Left colon (tissue), 2 donors: ENCODE data around the gene UACA. TPM values are rescaled to one million over a fixed set of nuclear protein-coding genes. Genes with fewer than 3 reads are reported as not detected.
A peak's percentile ranks its signal among the peaks of the same experiment; 100 is the strongest.

Source experiments
- ATAC-seq: fragments of 200-7000 bp; cut with Tn5 transposase; one replicate; pipeline ENCODE4 v1.9.1; 2020; ENCODE audit warnings: mild to moderate bottlenecking, moderate library complexity
- DNase-seq, 2 donors: peaks; one replicate each; pipeline ENCODE4 v3.0.0-alpha.2; 2020
- intact Hi-C, 2 donors: fragments of 100-400 bp; cut with DNase I in 1 of 2; cut with micrococcal nuclease in 1 of 2; formaldehyde crosslinking; loops; one replicate each; pipeline versions ENCODE4 v1.11.2 to v1.14.0; 2022; cut with DNase I, micrococcal nuclease
- total RNA-seq, 2 donors: library from RNA; stranded (reverse); fragmentation: NEBNext Ultra II Directional; extraction: Animal tissue kit (Norgen Biotek cat#: 25700); gene quantifications; one replicate each; pipeline ENCODE4 v1.2.1, GENCODE V29; 2021
- donor health status: DM: no; HTN: no; CAD: no.
- donor health status: DM: yes; HTN: yes; CAD: no.

UACA gene
- total RNA-seq, 2 donors from 2014 or later: 61.1 to 77.1 TPM

DNA sequence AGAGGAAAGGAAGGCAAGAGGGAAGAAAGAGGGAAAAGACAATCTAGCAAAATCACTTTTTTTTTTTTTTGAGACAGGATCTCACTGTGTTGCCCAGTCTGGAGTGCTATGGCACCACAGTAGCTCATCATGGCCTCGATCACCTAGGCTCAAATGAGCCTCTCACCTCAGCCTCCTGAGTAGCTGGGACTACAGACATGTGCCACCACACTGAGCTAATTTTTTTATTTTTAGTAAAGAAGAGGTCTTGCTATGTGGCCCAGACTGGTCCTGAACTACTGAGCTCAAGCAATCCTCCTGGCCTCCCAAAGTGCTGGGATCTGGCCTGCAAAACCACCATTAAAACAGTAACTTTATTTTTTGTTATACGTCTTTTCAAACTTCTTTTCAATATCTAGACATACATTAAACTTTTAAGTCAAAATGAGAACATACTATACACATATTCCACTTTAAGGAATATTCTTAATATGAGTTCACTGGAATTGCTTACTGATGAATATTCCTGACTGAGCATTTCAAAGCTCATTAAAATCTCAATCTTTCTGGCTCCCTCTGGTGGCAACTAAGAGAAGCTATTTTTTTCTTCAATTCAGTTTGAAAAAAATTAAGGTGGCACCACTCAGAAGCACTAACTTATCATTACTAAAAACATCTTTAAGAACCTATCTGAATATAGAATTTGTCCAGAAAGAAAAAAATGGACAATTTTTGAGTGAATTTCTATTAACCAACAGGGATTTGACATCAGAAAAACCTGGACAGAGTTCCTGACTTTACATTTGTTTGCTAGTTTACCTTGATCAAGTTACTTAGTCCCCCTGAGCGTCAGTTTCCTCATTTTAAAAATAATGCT is 40.9 kb downstream of the UACA start:
- intact Hi-C loops: loop anchor here in 1 of 2 donors (10.0 kb wide), 1 partner anchor 48 kb away; no protein-coding TSS in a partner anchor
- ATAC-seq: peak; percentile 44
- DNase-seq: no peak

DNA sequence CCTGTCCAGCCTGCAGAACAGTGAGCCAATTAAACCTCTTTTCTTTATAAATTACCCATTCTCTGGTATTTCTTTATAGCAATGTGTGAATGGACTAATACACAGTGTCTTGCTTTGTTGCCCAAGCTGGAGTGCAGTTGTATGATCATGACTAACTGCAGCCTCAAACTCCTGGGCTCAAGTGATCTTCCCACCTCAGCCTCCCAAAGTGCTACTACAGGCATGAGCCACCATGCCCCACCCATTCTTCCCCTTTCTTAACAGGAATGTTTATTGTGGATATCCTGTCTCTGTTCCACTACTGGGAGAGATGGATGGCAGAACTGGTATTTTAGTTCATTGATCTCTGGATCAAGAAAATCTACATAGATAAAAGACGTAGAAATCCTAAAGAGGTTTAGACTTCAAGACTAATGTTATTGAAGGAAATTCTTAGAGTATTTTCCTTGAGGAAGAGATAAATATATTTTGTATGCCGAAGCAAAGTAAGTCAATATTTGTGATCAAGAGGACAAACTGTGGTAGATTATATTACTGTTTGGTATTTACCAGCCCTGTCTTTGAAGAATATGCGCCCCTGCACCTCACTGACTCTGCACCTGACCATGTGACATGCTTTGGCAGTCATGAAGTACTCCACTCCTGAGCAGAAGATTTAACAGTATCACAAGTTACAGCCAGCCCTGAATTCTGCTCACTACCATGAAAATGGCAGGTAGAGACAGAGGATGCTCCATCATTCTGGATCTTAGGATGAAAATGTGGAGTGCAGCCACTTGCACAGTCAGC is 42.9 kb downstream of the UACA start:
- intact Hi-C loops: loop anchor here in 1 of 2 donors (10.0 kb wide), 1 partner anchor 46 kb away; no protein-coding TSS in a partner anchor
- peak; percentile 50 for ATAC-seq

DNA sequence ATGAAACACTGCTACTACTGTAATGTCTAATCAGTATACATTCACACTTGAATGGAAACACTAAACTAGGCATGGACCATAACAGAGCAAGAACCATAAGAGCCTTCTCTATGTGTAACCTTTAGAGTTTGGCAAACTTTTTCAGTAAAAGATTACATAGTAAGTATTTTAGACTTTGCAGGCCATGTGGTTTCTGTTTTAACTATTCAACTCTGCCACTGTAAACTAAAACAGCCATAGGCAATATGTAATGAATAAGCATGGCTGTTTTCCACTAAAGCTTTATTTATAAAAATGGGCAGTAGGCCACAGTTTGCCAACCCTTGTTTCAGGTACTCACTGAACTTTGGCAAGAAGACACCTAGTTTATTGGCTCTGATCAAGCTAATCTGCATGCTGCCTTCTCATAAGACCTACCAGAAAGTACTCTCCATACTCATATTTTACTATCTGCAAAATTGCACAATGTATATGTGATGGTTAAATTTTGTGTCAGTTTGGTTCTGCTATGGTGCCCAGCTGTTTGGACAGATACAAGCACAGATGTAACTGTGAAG is 46.0 kb downstream of the UACA start:
- intact Hi-C loops: no loop called here
- ATAC-seq (peak; percentile 70), DNase-seq (no peak)

More for the DNA sequence above, 42.9 kb downstream of the UACA start:
- DNase-seq: no peak

DNA sequence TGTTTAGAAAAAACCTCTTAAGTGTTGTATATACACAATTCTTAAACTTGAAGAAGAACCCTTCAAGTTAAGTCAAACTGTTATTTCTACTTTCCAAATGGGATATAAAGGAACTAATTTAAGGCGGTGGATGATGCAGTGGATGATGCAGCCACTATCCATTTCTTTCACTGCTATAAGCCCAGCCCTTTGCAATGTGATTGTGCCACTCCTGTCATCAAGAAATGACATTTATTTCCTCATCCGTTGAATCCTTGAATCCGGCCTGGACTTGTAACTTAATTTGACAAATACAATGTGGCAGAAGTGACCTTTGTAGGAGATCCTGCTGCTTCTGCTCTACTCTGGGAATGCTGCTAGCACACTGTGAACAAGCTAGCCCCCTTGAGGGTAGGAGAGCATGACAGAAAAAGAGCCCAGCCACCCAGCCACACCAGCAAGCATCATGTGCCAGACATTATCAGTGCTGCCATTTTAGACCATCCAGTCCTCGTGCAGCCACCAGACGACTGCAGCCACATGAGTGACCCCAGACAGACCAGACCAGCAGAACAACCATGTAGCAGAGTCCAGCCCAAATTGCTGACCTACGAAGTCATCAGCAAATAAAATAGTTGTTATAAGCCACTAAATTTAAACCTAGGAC is 47.4 kb downstream of the UACA start:
- no peak for DNase-seq
- ATAC-seq: peak; percentile 69
- intact Hi-C loops: no loop called here

DNA sequence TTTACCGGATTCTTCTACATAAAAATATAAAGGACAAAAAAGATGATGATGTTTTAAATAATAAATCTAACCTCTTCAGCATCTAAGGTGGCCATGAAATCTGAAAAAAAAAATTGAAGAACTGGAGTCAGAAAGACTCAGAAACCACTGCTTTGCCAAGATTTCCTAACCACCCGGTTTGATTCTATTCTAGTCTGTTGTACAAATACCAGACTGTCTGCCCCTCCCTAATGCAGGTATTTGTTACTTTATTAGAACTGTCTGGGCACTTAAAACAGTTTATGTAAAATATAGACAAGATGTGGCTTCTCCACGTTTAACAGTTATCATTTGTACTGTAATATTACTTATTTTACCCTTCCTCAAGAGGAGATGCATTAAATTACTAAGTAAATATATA is 48.8 kb downstream of the UACA start:
- no peak for ATAC-seq
- intact Hi-C loops: no loop called here
- DNase-seq: no peak

DNA sequence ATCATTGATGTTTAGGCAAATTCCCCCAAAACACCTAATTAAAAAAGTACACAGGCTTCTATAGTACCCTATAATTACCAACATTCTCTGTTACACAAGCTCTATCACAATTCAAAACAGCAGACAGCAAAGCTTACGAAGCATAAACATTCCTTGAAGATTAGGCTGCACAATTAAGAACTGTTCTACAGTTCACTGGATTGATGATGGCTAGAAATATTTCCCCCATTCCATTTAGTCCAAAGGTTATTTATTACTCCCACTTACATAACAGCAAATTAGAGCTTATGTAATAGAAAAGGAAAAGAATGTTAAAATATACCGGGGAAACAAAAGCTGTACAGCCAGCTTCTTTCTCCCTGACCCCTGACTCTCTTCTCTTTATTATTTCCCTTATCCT is 49.3 kb downstream of the UACA start:
- intact Hi-C loops: no loop called here
- no peak for DNase-seq
- ATAC-seq: no peak

DNA sequence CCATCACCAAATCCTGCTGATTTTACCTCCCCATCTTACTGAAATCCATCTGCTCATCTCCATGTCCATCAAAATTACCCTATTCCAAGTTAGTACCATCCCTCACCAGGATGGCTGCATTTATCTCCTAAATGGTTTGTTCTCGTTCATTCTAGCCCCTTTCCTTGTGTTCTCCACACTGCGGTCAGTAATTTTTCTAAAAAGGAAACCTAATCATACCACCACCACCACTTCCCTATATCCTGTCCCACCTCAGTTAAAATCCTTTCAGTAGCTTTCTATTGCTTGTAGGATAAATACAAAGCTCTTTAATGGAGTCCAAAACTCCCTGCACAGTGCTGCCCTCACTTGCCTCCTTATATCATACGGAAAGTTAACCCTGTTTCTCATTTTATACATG is 51.1 kb downstream of the UACA start:
- ATAC-seq (no peak), DNase-seq (no peak)
- intact Hi-C loops: no loop called here

DNA sequence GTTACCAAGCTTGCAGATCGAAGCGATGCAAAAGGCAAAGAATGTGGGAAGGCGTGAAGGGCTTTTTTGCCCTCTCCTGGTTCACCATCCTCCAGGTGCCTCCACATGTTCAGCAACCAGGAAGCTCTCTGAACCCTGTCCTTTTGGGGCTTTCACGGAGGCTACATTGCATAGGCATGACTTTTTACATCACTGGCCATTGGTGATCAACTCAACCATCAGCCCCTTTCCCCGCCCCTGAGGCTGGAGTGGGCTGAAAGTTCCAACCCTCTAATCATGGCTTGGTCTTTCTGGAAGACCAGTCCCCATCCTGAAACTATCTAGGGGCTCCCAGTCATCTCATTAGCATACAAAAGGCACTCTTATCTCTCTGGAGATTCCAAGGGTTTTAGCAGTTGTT is 52.6 kb downstream of the UACA start:
- intact Hi-C loops: no loop called here
- ATAC-seq (no peak), DNase-seq (no peak)

DNA sequence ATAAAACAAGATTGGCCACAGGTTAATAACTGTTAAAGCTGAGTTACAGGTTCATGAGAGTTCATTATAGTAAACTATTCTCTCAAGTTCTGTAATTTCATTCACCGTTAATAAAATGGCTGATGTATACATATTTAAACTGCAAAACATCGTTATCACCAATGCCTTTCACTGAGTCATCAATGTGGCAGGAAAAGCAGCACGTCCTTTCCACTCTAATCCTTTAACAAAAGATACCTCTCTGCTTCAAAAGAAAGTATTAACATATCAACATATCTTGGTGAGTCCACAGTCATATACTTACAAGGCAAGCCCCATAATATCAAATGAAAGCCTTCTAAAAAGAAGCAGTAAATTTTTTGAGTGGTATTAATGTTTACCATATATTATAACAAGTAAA is 54.5 kb downstream of the UACA start:
- DNase-seq (no peak), ATAC-seq (no peak)
- intact Hi-C loops: no loop called here

DNA sequence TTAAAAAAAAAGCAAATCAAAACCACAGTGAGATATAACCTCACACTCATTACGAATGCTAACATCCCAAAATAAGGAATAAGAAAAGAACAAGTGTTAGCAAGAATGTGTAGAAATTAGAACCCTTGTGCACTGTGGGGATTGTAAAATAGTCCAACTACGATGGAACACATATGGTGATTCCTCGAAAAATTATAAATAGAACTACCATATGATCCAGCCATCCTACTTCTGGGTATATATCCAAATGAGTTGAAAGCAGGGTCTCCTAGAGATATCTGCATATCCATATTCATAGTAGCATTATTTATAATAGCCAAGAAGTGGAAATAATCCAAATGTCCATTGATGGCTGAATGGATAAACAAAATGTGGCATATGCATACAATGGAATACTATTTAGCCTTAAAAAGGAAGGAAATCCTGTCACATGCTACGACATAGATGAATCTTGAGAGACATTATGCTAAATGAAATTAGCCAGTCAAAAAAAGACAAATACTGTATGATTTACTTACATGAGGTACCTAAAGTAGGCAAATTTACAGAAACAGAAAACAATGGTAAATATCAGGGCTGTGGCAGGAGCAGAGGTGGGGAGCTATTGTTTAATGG is 55.6 kb downstream of the UACA start:
- ATAC-seq (no peak), DNase-seq (no peak)
- intact Hi-C loops: no loop called here

DNA sequence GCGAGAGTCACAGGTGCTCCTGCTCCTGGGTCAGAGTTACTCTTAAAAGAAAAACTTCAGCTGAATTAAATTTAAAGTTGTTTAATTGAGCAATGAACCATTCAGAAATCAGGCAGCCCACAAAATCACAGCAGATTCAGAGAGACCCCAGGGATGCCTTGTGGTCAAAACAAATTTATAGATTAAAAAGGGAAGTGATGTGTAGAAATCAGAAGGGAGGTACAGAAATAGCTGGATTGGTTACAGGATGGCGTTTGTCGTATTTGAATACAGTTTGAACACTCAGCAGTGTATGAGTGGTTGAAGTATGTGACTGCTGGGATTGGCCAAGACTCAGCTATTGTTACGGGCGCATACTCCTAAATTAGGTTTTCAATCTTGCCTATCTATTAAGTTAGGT is 58.6 kb downstream of the UACA start:
- ATAC-seq (no peak), DNase-seq (no peak)
- intact Hi-C loops: no loop called here

DNA sequence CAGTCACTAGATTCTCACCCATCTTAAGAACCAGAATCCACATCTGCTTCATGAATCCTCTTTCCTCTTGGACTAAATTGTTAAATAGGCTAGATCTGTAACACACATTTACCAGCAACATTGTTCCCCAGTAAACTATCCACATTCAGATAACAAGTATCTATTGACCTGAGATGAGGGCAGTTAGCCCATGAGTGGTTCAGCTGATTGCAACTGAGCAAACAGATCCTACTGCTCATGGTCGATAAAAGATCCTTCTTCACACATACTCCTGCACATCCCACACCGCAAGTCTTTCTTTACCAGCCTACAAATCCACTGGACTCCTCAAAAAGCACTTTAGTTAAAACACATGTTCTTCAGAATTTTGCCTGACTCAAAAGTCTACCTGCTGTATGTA is 59.2 kb downstream of the UACA start:
- intact Hi-C loops: no loop called here
- ATAC-seq (no peak), DNase-seq (no peak)

DNA sequence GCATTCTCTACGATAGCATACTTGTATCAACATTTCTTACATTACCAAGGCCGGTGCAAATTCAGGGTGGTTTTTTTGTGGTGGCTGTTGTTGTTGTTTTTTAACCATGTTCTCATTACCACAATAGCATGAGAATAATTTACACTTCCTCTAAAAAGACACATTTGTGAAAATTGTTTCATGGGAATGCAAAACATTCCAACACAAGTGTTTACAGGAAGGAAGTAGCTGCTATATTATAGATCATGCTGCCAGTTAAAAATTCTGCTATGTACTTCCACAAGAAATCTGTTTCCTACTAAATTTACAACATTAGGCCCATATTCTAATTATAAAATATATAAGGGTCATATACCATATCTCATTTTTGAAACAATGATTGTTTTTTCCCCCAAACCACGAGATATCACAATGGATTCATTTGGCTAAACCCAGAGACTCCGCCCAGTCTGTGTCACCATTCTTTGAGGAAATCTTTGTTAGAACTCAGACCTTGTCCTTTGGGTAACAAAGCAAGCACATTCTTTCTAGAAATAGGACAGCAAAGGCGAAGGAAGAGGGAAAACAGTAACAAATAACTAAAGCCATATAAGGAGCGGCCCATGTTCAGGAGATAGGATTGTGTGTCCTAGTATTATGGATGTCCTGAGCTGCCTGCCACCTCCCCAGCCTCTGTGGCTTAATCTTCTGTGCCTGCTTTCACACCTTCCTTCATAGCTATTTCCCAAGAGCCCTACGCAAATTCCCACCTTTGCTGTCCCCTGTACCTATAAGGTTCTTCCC is 60.1 kb downstream of the UACA start:
- ATAC-seq: peak; percentile 86
- intact Hi-C loops: no loop called here
- DNase-seq: no peak

DNA sequence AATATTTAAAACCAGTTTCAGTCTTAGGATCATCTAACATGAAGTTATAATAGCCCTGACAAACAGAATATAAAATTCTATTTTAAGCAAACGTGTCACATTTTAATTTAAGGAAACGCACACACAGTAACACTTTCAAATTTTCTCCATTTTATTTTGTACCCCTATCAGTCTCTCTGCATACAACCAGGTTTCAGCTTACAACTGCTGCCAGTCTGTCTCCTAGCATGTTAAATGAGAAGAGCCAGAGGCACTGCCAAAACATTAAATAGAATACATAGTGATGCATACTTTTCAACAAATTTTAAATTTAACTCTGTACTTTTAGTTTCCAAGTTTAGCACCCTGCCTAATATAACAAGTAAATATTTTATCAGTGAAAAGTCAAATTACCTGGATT is 60.8 kb downstream of the UACA start:
- ATAC-seq (no peak), DNase-seq (no peak)
- intact Hi-C loops: no loop called here

DNA sequence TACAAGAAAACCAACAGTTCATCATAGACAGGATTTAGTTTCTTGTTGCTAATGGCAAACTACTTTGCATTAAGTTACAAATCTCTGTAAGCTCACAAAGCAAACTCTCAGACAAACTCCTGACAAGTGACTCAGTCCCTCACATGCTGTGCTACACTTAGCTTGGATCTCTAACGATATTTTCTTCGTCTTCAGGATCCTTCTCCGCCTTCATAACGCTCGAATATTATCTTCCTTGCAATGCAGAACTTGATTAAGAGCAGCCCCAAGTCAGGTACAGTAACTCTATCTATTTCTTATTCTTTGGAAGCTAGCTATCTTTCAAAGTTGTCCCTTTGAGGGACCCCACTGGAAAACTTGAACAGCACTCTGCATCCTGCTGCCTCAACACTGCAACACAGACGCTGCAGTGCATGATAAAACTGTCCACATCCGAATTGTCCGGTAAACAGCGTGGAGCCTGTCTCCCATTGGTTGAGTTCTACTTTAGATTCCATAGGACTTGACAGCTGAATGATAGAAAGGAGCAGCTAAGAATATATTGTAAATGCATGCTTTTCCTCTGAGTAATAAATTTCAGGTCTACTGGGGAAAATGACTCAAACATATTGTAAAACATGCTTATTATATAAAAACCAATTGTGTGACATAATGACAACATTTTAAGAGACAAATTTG is 61.3 kb downstream of the UACA start:
- DNase-seq (no peak), ATAC-seq (no peak)
- intact Hi-C loops: no loop called here

DNA sequence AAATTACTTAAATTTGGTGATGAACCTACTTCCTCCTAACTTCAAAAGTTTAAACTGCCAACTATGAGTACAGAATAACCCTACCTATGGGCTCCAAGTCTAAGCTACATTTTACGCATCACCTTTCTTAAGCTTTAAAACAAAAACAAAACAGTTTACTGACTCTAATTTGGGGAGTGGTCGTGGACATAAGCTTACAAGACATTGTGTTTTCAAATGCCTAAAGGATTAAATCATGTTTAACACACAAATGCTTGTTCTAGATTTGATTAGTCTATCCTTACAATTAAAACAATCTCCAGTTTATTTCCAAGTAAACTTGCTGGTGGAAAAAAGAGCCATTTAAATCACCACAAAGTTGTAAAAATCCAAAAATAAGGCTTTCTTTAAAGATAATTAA is 62.2 kb downstream of the UACA start:
- ATAC-seq (no peak), DNase-seq (no peak)
- intact Hi-C loops: no loop called here

DNA sequence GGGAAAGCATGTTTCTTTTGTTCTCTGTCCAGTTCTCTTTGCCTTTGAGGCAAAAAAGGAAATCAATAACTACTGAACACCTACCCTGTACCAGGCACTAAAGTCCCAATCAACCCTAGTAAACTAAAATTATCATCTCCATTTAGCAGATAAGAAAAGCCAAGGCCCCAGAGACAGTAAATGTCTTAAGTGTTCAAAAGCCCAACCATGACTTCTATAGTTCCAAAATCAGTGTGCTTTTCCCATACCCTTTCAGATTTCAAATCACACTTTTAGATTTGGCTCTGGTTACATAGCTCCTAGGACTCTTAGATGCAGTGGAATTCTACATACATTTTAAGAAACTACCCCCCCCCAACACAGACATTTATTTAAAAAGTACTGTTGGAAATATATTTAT is 63.5 kb downstream of the UACA start:
- no peak for DNase-seq
- no peak for ATAC-seq
- intact Hi-C loops: no loop called here
